Activated CD4-positive, alpha-beta T cell treated with anti-CD3 and anti-CD28 coated beads for 36 hours (primary cell): Measurements from ENCODE around the gene C5. TPM values are rescaled to one million over a fixed set of nuclear protein-coding genes. Genes with fewer than 3 reads are reported as not detected.

Experiments used
- ATAC-seq: fragments of 200-7000 bp; cut with Tn5 transposase; one replicate; pipeline ENCODE4 v1.10.0; 2021; ENCODE audit warnings: mild to moderate bottlenecking, moderate library complexity
- CTCF ChIA-PET: fragments of 350-600 bp; sonication (Branson Sonifier 250); formaldehyde crosslinking; loops from one replicate; lab custom pipeline; 2021; ENCODE audit warnings: antibody characterized with exemption; lab: Charles Lee
- POLR2A ChIA-PET: fragments of 350-600 bp; sonication (Branson Sonifier 250); formaldehyde crosslinking; loops from one replicate; lab custom pipeline; 2021; ENCODE audit warnings: antibody characterized with exemption, inconsistent platforms; lab: Charles Lee
- DNase-seq: peaks from one replicate; pipeline ENCODE4 v3.0.0-alpha.2; 2020
- H3K27ac Mint-ChIP-seq: one replicate; pipeline ENCODE4 v1.8.0; 2021; ENCODE audit warnings: mixed read lengths
- H3K27me3 Mint-ChIP-seq: one replicate; pipeline ENCODE4 v1.8.0; 2021; ENCODE audit warnings: mixed read lengths
- H3K36me3 Mint-ChIP-seq: one replicate; pipeline ENCODE4 v1.8.0; 2021; ENCODE audit warnings: low read depth, mixed read lengths
- H3K4me1 Mint-ChIP-seq: one replicate; pipeline ENCODE4 v1.8.0; 2021; ENCODE audit warnings: mixed read lengths
- H3K4me3 Mint-ChIP-seq: one replicate; pipeline ENCODE4 v1.8.0; 2021; ENCODE audit warnings: mild to moderate bottlenecking, moderate library complexity, mixed read lengths
- H3K9me3 Mint-ChIP-seq: one replicate; pipeline ENCODE4 v1.8.0; 2021; ENCODE audit warnings: low read depth, mixed read lengths
- intact Hi-C, 2 experiments: fragments of 100-400 bp; cut with DNase I in 1 of 2; cut with micrococcal nuclease in 1 of 2; formaldehyde crosslinking; loops; one replicate each; pipeline versions ENCODE4 v1.14.2 to v1.15.1; 2022 to 2024; cut with DNase I, micrococcal nuclease
- total RNA-seq, 2 experiments: library from RNA; stranded (reverse); gene quantifications; one replicate each; pipeline ENCODE4 v1.2.3, GENCODE V29; 2021

The C5 gene
- total RNA-seq, 2 experiments from 2014 or later = 2.3 to 2.4 TPM

DNA sequence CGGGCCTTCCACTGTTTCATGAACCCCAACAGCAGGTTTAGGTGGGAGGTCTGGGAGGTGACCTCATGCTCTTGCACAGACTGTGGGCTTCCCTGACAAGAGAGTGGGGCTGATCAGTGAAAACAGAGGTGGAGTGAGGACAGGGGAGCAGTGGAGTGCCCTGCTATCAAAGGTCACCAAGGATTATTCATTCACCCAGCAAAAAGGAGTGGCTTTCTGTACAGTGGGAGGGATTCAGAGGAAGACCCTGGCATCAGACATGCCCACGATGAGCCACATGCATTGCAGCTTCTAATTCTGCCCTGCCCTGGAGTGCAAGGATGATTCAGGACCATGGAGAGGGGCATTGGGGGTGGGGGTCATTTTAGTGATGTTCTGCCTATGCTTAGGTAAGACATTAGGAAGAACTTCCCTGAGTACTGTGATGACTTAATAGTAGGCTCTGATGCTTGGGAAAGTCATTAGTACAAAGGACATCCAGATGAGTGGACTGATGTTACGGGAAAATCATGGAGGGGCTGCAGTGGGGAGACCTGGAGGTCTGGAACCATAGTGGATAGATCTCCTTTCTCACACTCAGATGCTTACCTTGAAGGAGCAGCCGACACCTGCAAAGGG, 136.3 kb downstream of the C5 start:
- POLR2A ChIA-PET = interaction anchor here (0.8 kb wide), 1 partner anchor 15 kb away, joined by 5 read pairs; no protein-coding TSS in a partner anchor
- CTCF ChIA-PET = interaction anchor here (1.0 kb wide), 1 partner anchor 9 kb away, joined by 4 read pairs; no protein-coding TSS in a partner anchor
- intact Hi-C loops = no loop called here
- Mint-ChIP-seq H3K9me3 (no peaks in the 10 kb centered on the region), H3K4me3 (no peak overlapping the region), H3K27me3 (no peaks in the 10 kb centered on the region), H3K36me3 (peaks cover 94% of the 10 kb centered on the region), H3K27ac (peak overlapping the region; percentile 71), H3K4me1 (peaks cover 89% of the 10 kb centered on the region)
- ATAC-seq (no peak), DNase-seq (peak; percentile 65)

DNA sequence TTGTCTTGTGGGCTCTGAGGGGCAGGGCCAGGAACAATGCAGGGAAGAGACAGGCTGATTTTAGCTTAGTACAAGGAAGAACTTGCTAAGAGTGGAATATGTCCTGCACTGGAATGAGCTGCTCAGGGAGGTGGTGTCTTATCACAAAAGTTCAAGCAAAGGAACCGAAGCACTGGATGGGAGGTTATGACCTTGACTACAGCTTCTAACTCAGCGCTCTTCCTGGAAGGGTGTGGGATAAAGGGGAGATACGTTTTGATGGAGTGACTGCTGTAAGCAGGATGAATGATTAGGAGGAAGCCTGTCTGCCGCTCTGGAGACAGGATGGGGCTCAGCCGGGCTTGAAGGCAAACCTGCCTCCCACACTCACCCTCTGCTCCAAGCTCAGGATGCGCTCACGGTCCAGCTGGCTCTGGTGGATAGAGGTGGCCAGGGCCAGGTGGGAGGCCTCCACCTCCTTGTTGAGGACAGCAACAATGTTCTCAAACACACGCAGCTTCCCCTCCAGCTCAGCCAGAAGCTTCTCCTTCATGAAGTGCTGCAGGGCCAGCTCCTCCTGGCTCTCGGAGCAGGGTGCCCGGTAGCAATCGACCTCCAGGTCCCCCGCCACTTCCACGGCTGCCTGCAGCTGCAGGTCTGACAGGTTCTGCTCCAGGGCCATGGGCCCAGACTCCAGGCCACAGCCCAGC, 137.0 kb downstream of the C5 start:
- intact Hi-C loops = no loop called here
- no peak for ATAC-seq
- Mint-ChIP-seq H3K27ac (peak overlapping the region; percentile 71), H3K4me3 (no peak overlapping the region), H3K36me3 (peaks cover 92% of the 10 kb centered on the region), H3K4me1 (peaks cover 88% of the 10 kb centered on the region), H3K9me3 (no peaks in the 10 kb centered on the region), H3K27me3 (no peaks in the 10 kb centered on the region)
- ChIA-PET POLR2A (interaction anchor here (0.8 kb wide), 1 partner anchor 16 kb away, joined by 5 read pairs; no protein-coding TSS in a partner anchor), CTCF (interaction anchor here (1.0 kb wide), 1 partner anchor 9 kb away, joined by 4 read pairs; no protein-coding TSS in a partner anchor)
- DNase-seq = no peak

DNA sequence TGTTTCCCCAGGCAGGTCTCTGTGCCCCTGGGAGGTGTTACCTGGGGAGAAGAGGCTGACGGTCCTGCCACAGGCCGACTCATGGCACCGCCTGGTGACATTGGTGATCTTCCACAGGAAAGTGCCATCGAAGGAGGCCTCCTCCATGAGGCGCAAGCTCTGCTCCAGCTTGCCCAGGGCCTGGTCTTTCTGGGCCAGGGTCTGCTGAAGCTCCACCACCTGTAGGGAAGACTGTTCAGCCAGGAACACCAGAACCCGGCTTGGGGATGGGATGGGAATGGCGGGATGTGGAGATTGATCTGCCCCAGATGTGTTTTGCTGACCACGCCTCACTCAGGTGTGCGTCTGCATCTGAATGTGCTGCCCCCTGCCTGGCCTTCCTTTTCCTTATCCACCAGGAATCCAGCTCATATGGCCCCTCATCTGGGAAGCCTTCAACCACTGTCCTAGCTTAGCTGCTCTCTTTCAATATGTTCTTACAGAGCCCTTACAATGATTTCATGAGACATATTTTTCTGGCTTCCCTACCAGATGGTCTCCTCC, 138.7 kb downstream of the C5 start:
- CTCF ChIA-PET = interaction anchor here (0.6 to 1.7 kb wide), 5 partner anchors 13 to 265 kb away, joined by 3 to 4 read pairs (median 3); no protein-coding TSS in a partner anchor
- H3K27ac Mint-ChIP-seq = peak overlapping the region; percentile 92
- no peaks in the 10 kb centered on the region for H3K9me3 Mint-ChIP-seq
- no peak overlapping the region for H3K4me3 Mint-ChIP-seq
- peak; percentile 2 for ATAC-seq
- H3K4me1 Mint-ChIP-seq = peaks cover 86% of the 10 kb centered on the region
- intact Hi-C loops = loop anchor here in 1 of 2 experiments (2.0 kb wide), 1 partner anchor 19 kb away; no protein-coding TSS in a partner anchor
- POLR2A ChIA-PET = interaction anchor here (1.5 kb wide), 1 partner anchor 18 kb away, joined by 3 read pairs; no protein-coding TSS in a partner anchor
- peaks cover 91% of the 10 kb centered on the region for H3K36me3 Mint-ChIP-seq
- DNase-seq = no peak
- H3K27me3 Mint-ChIP-seq = no peaks in the 10 kb centered on the region

DNA sequence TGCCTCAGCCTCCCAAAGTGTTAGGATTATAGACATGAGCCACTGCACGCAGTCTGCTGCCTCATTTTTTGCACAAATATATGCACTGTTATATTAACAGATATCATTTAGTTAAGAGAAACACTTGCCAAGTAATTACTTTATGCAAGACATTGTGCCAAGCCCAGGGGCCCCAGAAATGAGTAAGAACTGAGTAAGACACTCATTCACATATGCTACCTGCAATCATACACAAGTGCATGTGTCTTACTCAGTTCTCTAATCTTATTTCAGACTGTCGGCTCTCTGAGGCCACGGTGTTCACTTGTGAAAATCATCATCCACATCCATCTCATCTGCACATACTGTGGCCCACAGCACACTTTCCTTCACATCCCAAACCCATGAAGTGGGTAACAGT, 139.4 kb downstream of the C5 start:
- peak; percentile 68 for DNase-seq
- ChIA-PET CTCF (interaction anchor here (0.6 to 1.7 kb wide), 3 partner anchors 38 to 265 kb away, joined by 3 to 4 read pairs (median 3); no protein-coding TSS in a partner anchor), POLR2A (no interaction called here)
- ATAC-seq = peak; percentile 69
- Mint-ChIP-seq H3K4me1 (peaks cover 88% of the 10 kb centered on the region), H3K27me3 (no peaks in the 10 kb centered on the region), H3K27ac (peak overlapping the region; percentile 92), H3K9me3 (no peaks in the 10 kb centered on the region), H3K4me3 (peak overlapping the region; percentile 38), H3K36me3 (peaks cover 91% of the 10 kb centered on the region)
- intact Hi-C loops = loop anchor here (1.0 to 2.0 kb wide), 3 partner anchors 16 to 19 kb away; partner anchors contain the start of gene TRAF1 (in 2 of the 2)

DNA sequence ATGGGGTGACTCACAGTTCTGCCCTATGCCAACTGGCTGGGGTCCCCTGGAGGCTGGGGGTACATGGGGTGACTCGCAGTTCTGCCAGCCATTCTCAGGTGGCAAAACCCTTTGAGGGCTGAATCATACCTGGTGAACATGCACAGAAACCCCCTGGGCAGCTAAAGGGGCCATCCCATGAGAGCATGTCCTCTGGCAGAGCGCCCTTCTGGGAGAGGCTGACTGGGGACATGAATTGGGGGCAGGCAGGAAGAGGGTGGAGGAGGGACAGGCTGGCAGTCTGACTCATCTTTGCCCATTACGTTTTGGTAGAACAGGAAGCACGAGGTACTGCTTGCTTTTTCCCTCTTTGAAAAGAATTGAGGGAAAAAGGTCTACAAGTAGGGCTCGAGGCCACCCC, 140.2 kb downstream of the C5 start:
- intact Hi-C loops = loop anchor here (1.0 to 2.0 kb wide), 3 partner anchors 16 to 19 kb away; partner anchors contain the start of gene TRAF1 (in 2 of the 2)
- CTCF ChIA-PET = interaction anchor here (0.6 to 1.0 kb wide), 3 partner anchors 13 to 37 kb away, joined by 3 to 5 read pairs (median 3); no protein-coding TSS in a partner anchor

DNA sequence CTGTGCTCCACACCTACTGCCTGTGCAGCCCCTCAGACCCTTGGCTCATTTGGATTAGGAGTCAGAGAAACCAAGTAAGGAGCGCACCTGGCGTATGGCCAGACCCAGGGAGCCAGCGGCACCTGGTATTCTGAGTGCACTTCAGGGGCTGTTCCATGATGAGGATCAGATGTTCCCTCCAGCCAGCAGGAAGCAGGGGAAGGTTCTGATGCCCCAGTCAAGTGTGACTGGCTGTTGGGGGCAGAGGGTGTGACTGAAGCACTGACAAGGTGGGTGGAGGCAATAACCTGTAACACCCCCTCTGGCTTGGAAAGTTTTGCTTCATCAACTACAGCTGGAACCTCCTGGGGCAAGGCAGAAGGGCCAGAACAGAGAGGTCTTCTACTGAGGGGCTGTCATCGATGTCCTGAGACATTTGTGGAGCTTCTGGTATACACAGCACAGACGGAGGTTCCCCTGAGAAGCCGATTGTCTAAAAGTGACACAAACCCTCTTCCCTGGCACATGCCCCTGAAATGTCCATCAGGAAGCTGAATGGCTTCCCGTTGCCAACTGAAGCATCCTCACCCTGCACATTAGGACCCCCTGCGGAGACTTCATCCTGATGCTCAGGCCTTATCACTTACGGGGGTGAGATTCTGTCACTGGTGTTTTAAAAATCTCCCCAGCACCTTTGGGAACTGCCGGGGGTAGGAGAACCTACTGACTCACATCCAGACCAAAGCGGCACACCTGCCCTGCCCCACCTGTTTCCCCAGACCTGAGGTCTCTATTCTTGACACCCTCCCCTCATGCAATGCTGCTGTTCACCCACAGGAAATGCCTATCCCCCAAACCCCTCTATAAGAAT, 144.5 kb downstream of the C5 start:
- intact Hi-C loops = no loop called here
- peaks cover 92% of the 10 kb centered on the region for H3K4me1 Mint-ChIP-seq
- CTCF ChIA-PET = no interaction called here
- DNase-seq (peak; percentile 50), ATAC-seq (peak; percentile 15)
- POLR2A ChIA-PET = interaction anchor here (0.6 to 2.6 kb wide), 2 partner anchors 9 to 20 kb away, joined by 3 to 13 read pairs; partner anchors contain the start of gene TRAF1
- no peaks in the 10 kb centered on the region for H3K27me3 Mint-ChIP-seq
- H3K27ac Mint-ChIP-seq = peak overlapping the region; percentile 86
- no peaks in the 10 kb centered on the region for H3K9me3 Mint-ChIP-seq
- peaks cover 85% of the 10 kb centered on the region for H3K36me3 Mint-ChIP-seq
- peak overlapping the region; percentile 9 for H3K4me3 Mint-ChIP-seq

More for the DNA sequence above, 140.2 kb downstream of the C5 start:
- POLR2A ChIA-PET = interaction anchor here (0.9 to 1.0 kb wide), 2 partner anchors 13 to 116 kb away, joined by 3 read pairs; no protein-coding TSS in a partner anchor
- Mint-ChIP-seq H3K9me3 (no peaks in the 10 kb centered on the region), H3K27ac (peak overlapping the region; percentile 92), H3K4me1 (peaks cover 94% of the 10 kb centered on the region), H3K4me3 (no peak overlapping the region), H3K36me3 (peaks cover 93% of the 10 kb centered on the region), H3K27me3 (no peaks in the 10 kb centered on the region)
- ATAC-seq (peak; percentile 63), DNase-seq (peak; percentile 77)

DNA sequence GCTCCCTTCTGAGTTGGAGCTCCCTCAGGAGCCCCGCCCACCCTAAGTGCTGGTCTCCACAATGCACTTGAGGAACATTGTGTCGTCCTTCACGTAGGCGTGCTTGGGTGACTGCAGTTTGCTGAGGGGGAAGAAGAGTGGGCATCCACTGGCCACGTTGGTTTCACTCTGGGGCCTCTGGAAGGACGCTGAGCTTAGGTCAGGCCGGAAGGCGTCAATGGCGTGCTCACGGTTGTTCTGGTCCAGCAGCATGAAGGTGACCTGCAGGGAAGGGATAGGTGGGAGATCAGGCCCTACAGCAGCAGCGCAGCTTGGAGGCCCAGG, 145.1 kb downstream of the C5 start:
- ATAC-seq (no peak), DNase-seq (no peak)
- Mint-ChIP-seq H3K4me3 (peak overlapping the region; percentile 9), H3K9me3 (no peaks in the 10 kb centered on the region), H3K36me3 (peaks cover 85% of the 10 kb centered on the region), H3K4me1 (peaks cover 92% of the 10 kb centered on the region), H3K27me3 (no peaks in the 10 kb centered on the region), H3K27ac (peak overlapping the region; percentile 86)
- intact Hi-C loops = no loop called here
- ChIA-PET POLR2A (interaction anchor here (2.6 kb wide), 1 partner anchor 21 kb away, joined by 13 read pairs; the partner anchor contains the start of gene TRAF1), CTCF (interaction anchor here (1.0 kb wide), 1 partner anchor 33 kb away, joined by 4 read pairs; no protein-coding TSS in a partner anchor)

DNA sequence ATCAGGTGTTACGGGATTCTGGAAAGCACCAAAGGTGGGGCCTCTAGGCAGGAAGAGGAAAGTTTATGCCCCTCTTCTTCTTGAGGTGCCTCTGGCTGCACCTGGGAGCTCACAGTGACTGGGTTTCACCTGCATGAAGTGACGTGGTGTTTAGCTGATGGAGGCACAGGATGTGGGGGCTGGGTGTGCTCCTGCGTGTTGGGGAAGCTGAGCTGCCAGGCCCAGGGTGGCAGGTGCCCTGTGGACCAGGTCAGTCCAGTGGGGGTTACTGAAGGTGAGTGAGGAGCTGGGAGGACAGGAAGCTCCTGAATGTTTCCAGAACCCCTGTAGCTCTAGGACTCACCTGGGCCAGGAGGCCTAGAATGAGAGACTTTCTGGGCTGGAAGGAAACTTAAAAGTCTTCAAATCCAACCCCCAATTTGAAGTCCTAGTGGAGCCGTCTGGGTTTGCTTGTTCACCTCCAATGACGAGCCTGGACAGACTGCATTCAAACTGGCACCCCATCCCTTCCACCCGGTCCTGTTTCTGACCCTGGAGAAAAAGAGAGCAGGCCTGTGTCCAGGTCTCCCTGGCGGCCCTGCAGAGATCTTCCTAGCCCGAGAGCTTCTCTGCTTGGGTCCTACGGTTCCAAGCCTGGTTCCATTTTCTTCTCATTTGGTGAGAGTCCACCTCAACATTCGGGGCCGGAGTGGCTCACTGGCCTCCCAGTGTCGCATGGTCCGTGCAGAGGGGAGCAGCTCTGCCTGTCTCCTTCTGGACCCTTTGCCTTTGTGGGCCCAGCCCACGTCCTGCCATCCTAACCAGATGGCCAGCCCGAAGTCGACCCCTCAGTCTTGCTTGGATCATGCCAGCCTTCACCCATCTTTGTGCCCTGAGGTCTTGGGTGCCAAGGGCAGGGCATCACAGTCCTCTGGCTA, 145.8 kb downstream of the C5 start:
- POLR2A ChIA-PET = interaction anchor here (0.5 to 2.6 kb wide), 5 partner anchors 14 to 217 kb away, joined by 3 to 13 read pairs (median 4); partner anchors contain the start of gene TRAF1
- H3K9me3 Mint-ChIP-seq = no peaks in the 10 kb centered on the region
- H3K27ac Mint-ChIP-seq = peak overlapping the region; percentile 86
- peaks cover 90% of the 10 kb centered on the region for H3K4me1 Mint-ChIP-seq
- CTCF ChIA-PET = interaction anchor here (0.7 to 1.0 kb wide), 2 partner anchors 12 to 34 kb away, joined by 3 to 4 read pairs; no protein-coding TSS in a partner anchor
- ATAC-seq (peak; percentile 21), DNase-seq (peak; percentile 69)
- intact Hi-C loops = no loop called here
- peaks cover 82% of the 10 kb centered on the region for H3K36me3 Mint-ChIP-seq
- peak overlapping the region; percentile 9 for H3K4me3 Mint-ChIP-seq
- H3K27me3 Mint-ChIP-seq = no peaks in the 10 kb centered on the region

DNA sequence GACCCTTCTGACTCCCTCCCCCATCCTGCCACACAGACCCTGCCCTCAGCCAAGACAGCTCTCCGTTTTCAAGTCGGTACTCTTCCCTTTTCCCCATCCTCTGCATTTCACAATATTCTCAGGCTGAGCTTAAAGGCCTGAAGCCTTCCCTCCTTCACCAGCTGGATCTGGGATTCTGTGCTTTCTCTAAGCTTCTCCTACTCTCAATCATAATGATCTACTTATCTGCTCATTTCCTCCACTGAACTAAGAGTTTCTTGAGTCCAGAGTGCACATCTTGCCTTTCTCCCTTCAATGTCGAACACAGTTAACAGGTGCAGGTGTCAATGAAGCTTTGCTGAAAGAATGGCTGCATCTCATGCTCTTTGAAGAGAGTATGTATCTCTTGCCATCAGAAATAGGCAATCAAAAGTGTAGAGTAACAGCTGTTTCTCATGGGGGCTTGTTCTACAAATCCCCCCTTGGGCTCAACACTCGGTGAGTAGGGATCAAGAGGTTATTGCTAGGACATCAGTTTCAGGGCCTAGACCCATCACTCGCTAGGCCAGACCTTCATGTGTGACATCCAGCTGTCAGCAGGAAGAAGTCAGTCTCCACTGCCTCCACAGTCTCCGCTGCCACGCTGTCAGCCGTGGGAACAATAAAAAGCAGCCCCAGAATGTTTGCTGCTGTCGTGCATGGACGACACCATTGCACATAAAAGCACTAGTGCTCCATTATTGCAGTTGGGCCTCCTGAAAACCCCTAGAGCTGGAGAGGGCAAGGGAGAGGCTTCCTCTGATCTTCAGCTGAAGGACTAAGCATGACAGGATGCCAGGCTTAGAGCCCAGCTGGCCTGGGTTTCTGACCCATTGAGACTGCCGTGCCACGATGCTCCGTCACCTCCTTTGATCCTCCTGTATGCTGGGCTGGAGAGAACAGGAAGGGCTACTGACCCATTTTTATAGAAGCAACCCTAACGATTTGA, 147.2 kb downstream of the C5 start:
- Mint-ChIP-seq H3K27ac (peak overlapping the region; percentile 86), H3K36me3 (peaks cover 80% of the 10 kb centered on the region), H3K4me3 (peak overlapping the region; percentile 1), H3K9me3 (no peaks in the 10 kb centered on the region), H3K4me1 (peaks cover 91% of the 10 kb centered on the region), H3K27me3 (no peaks in the 10 kb centered on the region)
- ChIA-PET POLR2A (interaction anchor here (0.8 to 2.6 kb wide), 8 partner anchors 13 to 219 kb away, joined by 3 to 13 read pairs (median 4); partner anchors contain the start of gene TRAF1), CTCF (interaction anchor here (0.7 to 1.7 kb wide), 7 partner anchors 10 to 54 kb away, joined by 3 to 4 read pairs (median 3); no protein-coding TSS in a partner anchor)
- ATAC-seq = peak; percentile 3
- peak; percentile 49 for DNase-seq
- intact Hi-C loops = no loop called here
